Mesenchymal stem cell (in vitro differentiated cells and primary cell): ENCODE results near the gene RABGAP1L.
A peak's percentile ranks its signal among the peaks of the same experiment; 100 is the strongest.

Source experiments
- DNase-seq: peaks from one replicate; pipeline ENCODE4 v3.0.0-alpha.2; 2013
- H2AFZ ChIP-seq: one replicate; pipeline ENCODE4 v1.6.1; 2013; ENCODE audit warnings: low read depth, mild to moderate bottlenecking, control low read depth, inconsistent platforms, low read length, moderate library complexity
- H2AK5ac ChIP-seq: 2 replicates; pipeline ENCODE4 v1.6.1; 2013; ENCODE audit warnings: low read length, moderate library complexity, mild to moderate bottlenecking, inconsistent platforms; ENCODE audit not compliant: severe bottlenecking
- H2BK120ac ChIP-seq: one replicate; pipeline ENCODE4 v1.6.1; 2013; ENCODE audit warnings: low read depth, mild to moderate bottlenecking, inconsistent platforms, low read length, moderate library complexity
- H2BK12ac ChIP-seq, 2 experiments: one replicate each; pipeline ENCODE4 v1.6.1; 2013; ENCODE audit warnings: inconsistent platforms in 2 of 2, low read length in 2 of 2, mild to moderate bottlenecking in 2 of 2, moderate library complexity in 2 of 2, control low read depth in 1 of 2
- H2BK15ac ChIP-seq: one replicate; pipeline ENCODE4 v1.6.1; 2013; ENCODE audit warnings: mild to moderate bottlenecking, low read depth, inconsistent platforms; ENCODE audit not compliant: poor library complexity, severe bottlenecking
- H2BK5ac ChIP-seq: 2 replicates; pipeline ENCODE4 v1.6.1; 2013; ENCODE audit warnings: low read depth, mild to moderate bottlenecking, low read length, control low read depth, inconsistent platforms; ENCODE audit not compliant: poor library complexity, severe bottlenecking
- H3K14ac ChIP-seq, 2 experiments: one replicate each; pipeline ENCODE4 v1.6.1; 2013; ENCODE audit warnings: inconsistent platforms in 2 of 2, low read length in 2 of 2, control low read depth in 1 of 2, mild to moderate bottlenecking in 1 of 2, moderate library complexity in 1 of 2
- H3K18ac ChIP-seq, 2 experiments: one replicate each; pipeline ENCODE4 v1.6.1; 2013; ENCODE audit warnings: inconsistent platforms in 2 of 2, low read length in 2 of 2, control low read depth in 1 of 2, low read depth in 1 of 2, mild to moderate bottlenecking in 1 of 2
- H3K23ac ChIP-seq, 2 experiments: one replicate each; pipeline ENCODE4 v1.6.1; 2013; ENCODE audit warnings: inconsistent platforms in 2 of 2, low read length in 2 of 2, mild to moderate bottlenecking in 2 of 2, moderate library complexity in 2 of 2, control low read depth in 1 of 2
- H3K27ac ChIP-seq: 2 replicates; pipeline ENCODE4 v1.5.1; 2013; ENCODE audit warnings: mild to moderate bottlenecking, moderate library complexity, low read length, control low read depth, inconsistent platforms; ENCODE audit not compliant: poor library complexity, severe bottlenecking
- H3K27me3 ChIP-seq, 2 experiments: 2 replicates each; pipeline versions ENCODE4 v1.6.1 to v1.7.0; 2013; ENCODE audit warnings: low read length in 2 of 2, mild to moderate bottlenecking in 2 of 2, moderate library complexity in 2 of 2, control low read depth in 1 of 2, inconsistent platforms in 1 of 2; ENCODE audit not compliant: control insufficient read depth in 1 of 2, insufficient read depth in 1 of 2
- H3K36me3 ChIP-seq, 2 experiments: 2 replicates each; pipeline versions ENCODE4 v1.6.1 to v1.7.0; 2013; ENCODE audit warnings: low read length in 2 of 2, control low read depth in 1 of 2, inconsistent platforms in 1 of 2, low read depth in 1 of 2, mild to moderate bottlenecking in 1 of 2; ENCODE audit not compliant: insufficient read depth in 2 of 2, control insufficient read depth in 1 of 2
- H3K4ac ChIP-seq, 2 experiments: one replicate each; pipeline ENCODE4 v1.6.1; 2013; ENCODE audit warnings: inconsistent platforms in 2 of 2, low read length in 2 of 2, mild to moderate bottlenecking in 2 of 2, moderate library complexity in 2 of 2, control low read depth in 1 of 2, low read depth in 1 of 2
- H3K4me1 ChIP-seq: 2 replicates; pipeline ENCODE4 v1.6.1; 2013; ENCODE audit warnings: low read depth, low read length, control low read depth; ENCODE audit not compliant: control insufficient read depth, insufficient read depth
- H3K4me2 ChIP-seq: 2 replicates; pipeline ENCODE4 v1.6.1; 2013; ENCODE audit warnings: low read length, mild to moderate bottlenecking, inconsistent platforms; ENCODE audit not compliant: poor library complexity, severe bottlenecking
- H3K4me3 ChIP-seq, 2 experiments: 2 replicates each; pipeline versions ENCODE4 v1.5.1 to v1.7.0; 2013; ENCODE audit warnings: low read length in 2 of 2, mild to moderate bottlenecking in 2 of 2, control low read depth in 1 of 2, low read depth in 1 of 2; ENCODE audit not compliant: insufficient read depth in 1 of 2
- H3K79me1 ChIP-seq: replicated peaks from 2 replicates; pipeline ENCODE4 v1.6.1; 2013; ENCODE audit warnings: mild to moderate bottlenecking, control low read depth, low read length, inconsistent platforms; ENCODE audit not compliant: poor library complexity, severe bottlenecking
- H3K9ac ChIP-seq: 2 replicates; pipeline ENCODE4 v1.7.0; 2013; ENCODE audit warnings: mild to moderate bottlenecking, low read length, moderate library complexity
- H3K9me3 ChIP-seq: 2 replicates; pipeline ENCODE4 v1.7.0; 2013; ENCODE audit warnings: mild to moderate bottlenecking, low read length; ENCODE audit not compliant: control insufficient read depth
- H4K8ac ChIP-seq: one replicate; pipeline ENCODE4 v1.6.1; 2013; ENCODE audit warnings: inconsistent platforms, mild to moderate bottlenecking, low read length, moderate library complexity
- H4K91ac ChIP-seq: one replicate; pipeline ENCODE4 v1.6.1; 2013; ENCODE audit warnings: mild to moderate bottlenecking, low read length, inconsistent platforms
- WGBS: methylation state at CpG from one replicate; pipeline ENCODE4 v1.1.7; 2013; ENCODE audit warnings: mixed read lengths; 5-methylcytosine and 5-hydroxymethylcytosine counted together

The RABGAP1L gene

DNA sequence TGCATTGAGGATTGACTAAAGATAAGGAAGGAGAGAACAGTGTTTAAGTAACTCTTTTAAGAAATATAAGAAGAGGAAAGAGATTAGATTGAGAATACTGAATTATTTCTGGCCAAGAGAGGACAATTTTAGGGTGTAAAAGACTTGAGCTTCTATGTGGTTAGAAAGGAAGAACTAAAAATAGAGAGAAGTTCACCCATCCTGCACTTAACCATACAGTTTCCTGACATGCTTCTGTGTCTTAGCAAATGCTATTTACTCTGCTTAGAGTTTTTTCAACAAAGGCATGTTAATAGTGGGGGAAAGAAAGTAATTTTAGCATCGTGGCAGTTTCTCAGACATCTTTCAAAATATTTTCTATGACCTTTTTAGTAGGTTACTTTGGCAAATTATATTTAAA, 165.6 kb downstream of the RABGAP1L start:
- Histone ChIP-seq H3K4me2 (no peak overlapping the region), H3K9me3 (peaks cover 69% of the 10 kb centered on the region), H2BK12ac (no peak overlapping the region), H3K4me1 (no peaks in the 10 kb centered on the region), H3K18ac (no peak overlapping the region), H2AFZ (no peak overlapping the region), H3K27me3 (no peaks in the 10 kb centered on the region), H4K8ac (no peak overlapping the region), H3K27ac (no peak overlapping the region), H4K91ac (no peak overlapping the region), H3K4me3 (no peak overlapping the region), H2AK5ac (no peak overlapping the region), H3K23ac (no peak overlapping the region), H2BK120ac (no peak overlapping the region), H3K9ac (no peak overlapping the region), H2BK5ac (no peak overlapping the region), H3K79me1 (no peaks in the 10 kb centered on the region), H3K4ac (no peak overlapping the region), H2BK15ac (no peak overlapping the region), H3K14ac (no peak overlapping the region), H3K36me3 (peaks cover 5 to 10% of the 10 kb centered on the region in 2 experiments)
- no CpG with 5 or more reads among the region's 1 CpG for WGBS
- DNase-seq: no peak

- Histone ChIP-seq H3K4me1 (no peaks in the 10 kb centered on the region), H3K36me3 (peaks cover 5 to 7% of the 10 kb centered on the region in 2 experiments), H2BK12ac (no peak overlapping the region), H2AK5ac (no peak overlapping the region), H3K9me3 (peaks cover 55% of the 10 kb centered on the region), H3K14ac (no peak overlapping the region), H4K91ac (no peak overlapping the region), H3K9ac (no peak overlapping the region), H2BK5ac (no peak overlapping the region), H2AFZ (no peak overlapping the region), H3K4me3 (peak overlapping the region in 1 of 2 experiments; percentile 11), H3K23ac (no peak overlapping the region), H3K4ac (no peak overlapping the region), H2BK120ac (no peak overlapping the region), H3K79me1 (no peaks in the 10 kb centered on the region), H4K8ac (no peak overlapping the region), H3K4me2 (no peak overlapping the region), H3K27me3 (no peaks in the 10 kb centered on the region), H3K27ac (no peak overlapping the region), H3K18ac (no peak overlapping the region), H2BK15ac (no peak overlapping the region)
- WGBS: 94% methylated on average over 2 of the region's 3 CpGs
- DNase-seq: no peak
Measured at GRCh38 chr1:174326278-174326677, 167.0 kb downstream of the RABGAP1L start.

DNA sequence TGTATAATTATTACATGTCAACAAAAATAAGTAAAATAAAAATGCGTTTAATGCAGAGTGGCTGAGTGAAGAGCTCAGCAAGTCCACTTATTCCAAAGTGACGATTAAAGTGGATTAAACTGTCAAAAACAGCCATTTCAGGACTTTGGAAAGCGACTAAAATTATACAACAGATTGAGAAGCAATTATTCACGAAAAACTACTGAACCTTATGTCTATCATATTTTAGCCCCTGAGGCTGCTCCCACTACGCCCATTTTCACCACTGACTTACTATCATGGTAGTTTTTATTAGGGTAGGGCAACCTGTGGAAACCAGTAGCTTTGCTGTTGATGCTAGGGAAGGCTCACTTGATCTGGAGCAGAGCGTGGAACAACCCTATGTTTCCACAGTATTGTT, 174.1 kb downstream of the RABGAP1L start:
- no peak overlapping the region for H3K27ac ChIP-seq
- no peak overlapping the region for H2BK120ac ChIP-seq
- no peaks in the 10 kb centered on the region for H3K4me1 ChIP-seq
- no peak overlapping the region for H3K4ac ChIP-seq
- H3K4me2 ChIP-seq: no peak overlapping the region
- H3K9me3 ChIP-seq: no peaks in the 10 kb centered on the region
- no peaks in the 10 kb centered on the region for H3K36me3 ChIP-seq
- H4K8ac ChIP-seq: no peak overlapping the region
- no peak overlapping the region for H2AFZ ChIP-seq
- H3K27me3 ChIP-seq: no peaks in the 10 kb centered on the region
- no peak overlapping the region for H3K14ac ChIP-seq
- no peak overlapping the region for H3K18ac ChIP-seq
- no peak overlapping the region for H3K23ac ChIP-seq
- H3K79me1 ChIP-seq: peaks cover 5% of the 10 kb centered on the region
- no peak overlapping the region for H2BK12ac ChIP-seq
- no peak overlapping the region for H3K4me3 ChIP-seq
- WGBS: 97% methylated on average over 4 of the region's 6 CpGs
- no peak overlapping the region for H4K91ac ChIP-seq
- no peak overlapping the region for H2BK5ac ChIP-seq
- no peak overlapping the region for H2BK15ac ChIP-seq
- no peak overlapping the region for H3K9ac ChIP-seq
- no peak overlapping the region for H2AK5ac ChIP-seq
- DNase-seq: no peak

- Histone ChIP-seq H4K8ac (no peak overlapping the region), H2BK120ac (no peak overlapping the region), H3K27me3 (no peaks in the 10 kb centered on the region), H2AFZ (no peak overlapping the region), H3K4me1 (no peaks in the 10 kb centered on the region), H3K9ac (no peak overlapping the region), H3K14ac (no peak overlapping the region), H3K27ac (no peak overlapping the region), H3K23ac (no peak overlapping the region), H2BK5ac (no peak overlapping the region), H3K4me2 (no peak overlapping the region), H3K18ac (no peak overlapping the region), H4K91ac (no peak overlapping the region), H2BK15ac (no peak overlapping the region), H3K9me3 (no peaks in the 10 kb centered on the region), H3K4ac (no peak overlapping the region), H3K36me3 (no peaks in the 10 kb centered on the region), H3K79me1 (peaks cover 5% of the 10 kb centered on the region), H2AK5ac (no peak overlapping the region), H2BK12ac (no peak overlapping the region), H3K4me3 (no peak overlapping the region)
- no peak for DNase-seq
- 91% methylated on average over 4 of the region's 4 CpGs for WGBS
Measured at GRCh38 chr1:174337000-174337681, 177.8 kb downstream of the RABGAP1L start.
